ENCODE data around the gene SLC2A3.
"Not testable (repeated sequence)": the region's sequence is repeated elsewhere in the genome, so short reads cannot be mapped to it uniquely, and the experiment has no call there.

Gene SLC2A3

GRCh38 chr12:7935590-7936581 lies at the start of gene SLC2A3:
SLC2A3 (minus strand) TSS chr12:7936187; CDS start chr12:7936034, 153 bp downstream.
- H3K27ac ChIP-seq (ENCODE audit: poor library complexity, severe bottlenecking), result no peak within 1 kb of the TSS
- H3K27me3 ChIP-seq (ENCODE audit: insufficient read depth, poor library complexity, severe bottlenecking), result no peaks in the 10 kb centered on the region
- no peaks in the 10 kb centered on the region for H3K9me3 ChIP-seq (ENCODE audit: severe bottlenecking)
- DNase-seq (ENCODE audit: low spot score) (no peak), ATAC-seq (ENCODE audit: low read depth) (peak; percentile 62)
- no peak for TF ChIP-seq CTCF (IDR thresholded peaks at IDR 0.05; ENCODE audit: poor library complexity, severe bottlenecking)
- H3K4me1 ChIP-seq (ENCODE audit: insufficient read depth, poor library complexity, severe bottlenecking), result no peaks in the 10 kb centered on the region
- H3K4me3 ChIP-seq (ENCODE audit: severe bottlenecking), result peak within 1 kb of the TSS; percentile 34
- H3K36me3 ChIP-seq (ENCODE audit: low read depth), result peaks cover 12% of the 10 kb centered on the region; the same call in 1 of the 2 replicates

- H3K4me3 ChIP-seq (ENCODE audit: severe bottlenecking), result no peak overlapping the region
- DNase-seq (ENCODE audit: low spot score), result no peak
- no peak for TF ChIP-seq CTCF (IDR thresholded peaks at IDR 0.05; ENCODE audit: poor library complexity, severe bottlenecking)
- ATAC-seq (ENCODE audit: low read depth), result no peak
- H3K9me3 ChIP-seq (ENCODE audit: severe bottlenecking), result no peaks in the 10 kb centered on the region
- no peak overlapping the region for H3K27ac ChIP-seq (ENCODE audit: poor library complexity, severe bottlenecking)
- no peaks in the 10 kb centered on the region for H3K27me3 ChIP-seq (ENCODE audit: insufficient read depth, poor library complexity, severe bottlenecking)
- no peaks in the 10 kb centered on the region for H3K36me3 ChIP-seq (ENCODE audit: low read depth)
- H3K4me1 ChIP-seq (ENCODE audit: insufficient read depth, poor library complexity, severe bottlenecking), result no peaks in the 10 kb centered on the region
Observed at GRCh38 chr12:7984900-7985299, 48.9 kb upstream of the SLC2A3 start.

GRCh38 chr12:7983460-7983859 lies 47.5 kb upstream of the SLC2A3 start:
- not testable (repeated sequence) for DNase-seq (ENCODE audit: low spot score); H3K36me3 ChIP-seq (ENCODE audit: low read depth); H3K4me1 ChIP-seq (ENCODE audit: insufficient read depth, poor library complexity, severe bottlenecking); H3K4me3 ChIP-seq (ENCODE audit: severe bottlenecking); H3K27me3 ChIP-seq (ENCODE audit: insufficient read depth, poor library complexity, severe bottlenecking); ATAC-seq (ENCODE audit: low read depth); H3K9me3 ChIP-seq (ENCODE audit: severe bottlenecking); H3K27ac ChIP-seq (ENCODE audit: poor library complexity, severe bottlenecking)

- H3K4me1 ChIP-seq (ENCODE audit: insufficient read depth, poor library complexity, severe bottlenecking); H3K36me3 ChIP-seq (ENCODE audit: low read depth); H3K4me3 ChIP-seq (ENCODE audit: severe bottlenecking); ATAC-seq (ENCODE audit: low read depth); H3K27ac ChIP-seq (ENCODE audit: poor library complexity, severe bottlenecking); H3K9me3 ChIP-seq (ENCODE audit: severe bottlenecking); DNase-seq (ENCODE audit: low spot score); H3K27me3 ChIP-seq (ENCODE audit: insufficient read depth, poor library complexity, severe bottlenecking): not testable (repeated sequence)
Observed at GRCh38 chr12:7983019-7983418, 47.0 kb upstream of the SLC2A3 start.

- ATAC-seq (ENCODE audit: low read depth); H3K4me3 ChIP-seq (ENCODE audit: severe bottlenecking); DNase-seq (ENCODE audit: low spot score); H3K27ac ChIP-seq (ENCODE audit: poor library complexity, severe bottlenecking); H3K27me3 ChIP-seq (ENCODE audit: insufficient read depth, poor library complexity, severe bottlenecking); H3K9me3 ChIP-seq (ENCODE audit: severe bottlenecking); H3K4me1 ChIP-seq (ENCODE audit: insufficient read depth, poor library complexity, severe bottlenecking); H3K36me3 ChIP-seq (ENCODE audit: low read depth): not testable (repeated sequence)
Observed at GRCh38 chr12:7982332-7982735, 46.3 kb upstream of the SLC2A3 start.

GRCh38 chr12:7981446-7981845 lies 45.5 kb upstream of the SLC2A3 start:
- TF ChIP-seq CTCF (IDR thresholded peaks at IDR 0.05; ENCODE audit: poor library complexity, severe bottlenecking), result no peak
- Histone ChIP-seq H3K9me3 (ENCODE audit: severe bottlenecking) (no peaks in the 10 kb centered on the region), H3K4me1 (ENCODE audit: insufficient read depth, poor library complexity, severe bottlenecking) (no peaks in the 10 kb centered on the region), H3K4me3 (ENCODE audit: severe bottlenecking) (no peak overlapping the region), H3K36me3 (ENCODE audit: low read depth) (no peaks in the 10 kb centered on the region), H3K27me3 (ENCODE audit: insufficient read depth, poor library complexity, severe bottlenecking) (no peaks in the 10 kb centered on the region), H3K27ac (ENCODE audit: poor library complexity, severe bottlenecking) (no peak overlapping the region)
- DNase-seq (ENCODE audit: low spot score) (no peak), ATAC-seq (ENCODE audit: low read depth) (no peak)

GRCh38 chr12:7977351-7978124 lies 41.6 kb upstream of the SLC2A3 start:
- ATAC-seq (ENCODE audit: low read depth); H3K27ac ChIP-seq (ENCODE audit: poor library complexity, severe bottlenecking); H3K4me1 ChIP-seq (ENCODE audit: insufficient read depth, poor library complexity, severe bottlenecking); H3K36me3 ChIP-seq (ENCODE audit: low read depth); DNase-seq (ENCODE audit: low spot score); H3K27me3 ChIP-seq (ENCODE audit: insufficient read depth, poor library complexity, severe bottlenecking); H3K4me3 ChIP-seq (ENCODE audit: severe bottlenecking); H3K9me3 ChIP-seq (ENCODE audit: severe bottlenecking): not testable (repeated sequence)

All from RWPE2 (cell line).